Nephron (organoid): ENCODE data around the gene SDS.
A peak's percentile ranks its signal among the peaks of the same experiment; 100 is the strongest.

Experiments
- H3K27ac Mint-ChIP-seq, 3 experiments: 2 replicates each; pipeline ENCODE4 v1.8.0; 2020; ENCODE audit warnings: mixed read lengths in 3 of 3, mild to moderate bottlenecking in 2 of 3, moderate library complexity in 1 of 3
- H3K27me3 Mint-ChIP-seq: 2 replicates; pipeline ENCODE4 v1.8.0; 2021; ENCODE audit warnings: low read depth, mild to moderate bottlenecking, moderate library complexity, mixed read lengths
- H3K36me3 Mint-ChIP-seq: 2 replicates; pipeline ENCODE4 v1.8.0; 2020; ENCODE audit warnings: low read depth, mixed read lengths
- H3K4me1 Mint-ChIP-seq: 2 replicates; pipeline ENCODE4 v1.8.0; 2020; ENCODE audit warnings: mixed read lengths
- H3K4me3 Mint-ChIP-seq, 3 experiments: 2 replicates each; pipeline ENCODE4 v1.8.0; 2020; ENCODE audit warnings: mild to moderate bottlenecking in 3 of 3, mixed read lengths in 3 of 3, moderate library complexity in 2 of 3
- H3K9me3 Mint-ChIP-seq: 2 replicates; pipeline ENCODE4 v1.8.0; 2020; ENCODE audit warnings: mixed read lengths
- CTCF ChIP-seq, 3 experiments: fragments of 200-600 bp; sonication (generic); IDR thresholded peaks; one replicate each; pipeline ENCODE4 v1.5.0; 2021; ENCODE audit warnings: antibody characterized with exemption in 3 of 3; ENCODE audit not compliant: unreplicated experiment in 3 of 3

SDS gene

GRCh38 chr12:113408756-113409298, 5.1 kb upstream of the SDS start:
- H3K9me3 Mint-ChIP-seq = no peaks in the 10 kb centered on the region
- TF ChIP-seq CTCF (IDR thresholded peaks at IDR 0.05; ENCODE audit: unreplicated experiment in 3 of 3) = no peak
- H3K36me3 Mint-ChIP-seq = no peaks in the 10 kb centered on the region
- peaks cover 11% of the 10 kb centered on the region for H3K4me1 Mint-ChIP-seq
- peaks cover 27% of the 10 kb centered on the region for H3K27me3 Mint-ChIP-seq
- H3K4me3 Mint-ChIP-seq = no peak overlapping the region
- H3K27ac Mint-ChIP-seq = no peak overlapping the region

DNA sequence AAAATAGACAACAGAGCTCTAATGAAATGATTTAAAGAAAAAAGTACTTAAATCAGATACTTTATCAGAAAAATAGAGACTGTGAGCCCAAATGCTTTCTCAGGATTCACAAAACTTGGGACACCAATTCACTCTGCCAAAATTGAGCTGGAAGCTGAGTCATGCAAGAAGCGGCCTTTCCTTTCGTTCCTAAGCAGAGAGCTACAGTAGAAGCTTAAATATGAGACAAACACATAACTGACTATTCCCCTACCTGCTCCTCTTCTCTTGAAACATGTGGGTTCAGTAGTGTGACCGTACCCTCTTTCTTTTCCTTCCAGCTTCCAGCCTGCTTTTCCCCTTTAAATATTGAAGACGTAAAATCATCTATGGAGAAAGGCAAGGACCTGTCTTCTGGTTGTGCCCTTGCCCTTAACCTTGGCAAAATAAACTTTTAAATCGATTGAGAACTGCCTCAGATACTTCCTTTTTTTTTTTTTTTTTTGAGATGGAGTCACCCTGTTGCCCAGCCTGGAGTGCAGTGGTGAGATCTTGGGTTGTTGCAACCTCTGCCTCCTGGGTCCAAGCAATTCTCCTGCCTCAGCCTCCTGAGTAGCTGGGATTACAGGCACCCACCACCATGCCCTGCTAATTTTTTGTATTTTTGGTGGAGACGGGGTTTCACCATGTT, 4.4 kb upstream of the SDS start:
- H3K27me3 Mint-ChIP-seq = peaks cover 28% of the 10 kb centered on the region
- H3K36me3 Mint-ChIP-seq = no peaks in the 10 kb centered on the region
- no peak overlapping the region for H3K4me3 Mint-ChIP-seq
- H3K9me3 Mint-ChIP-seq = no peaks in the 10 kb centered on the region
- H3K4me1 Mint-ChIP-seq = peaks cover 12% of the 10 kb centered on the region
- peak overlapping the region in 2 of 3 experiments; percentile 16 to 57 for H3K27ac Mint-ChIP-seq
- no peak for TF ChIP-seq CTCF (IDR thresholded peaks at IDR 0.05; ENCODE audit: unreplicated experiment in 3 of 3)

DNA sequence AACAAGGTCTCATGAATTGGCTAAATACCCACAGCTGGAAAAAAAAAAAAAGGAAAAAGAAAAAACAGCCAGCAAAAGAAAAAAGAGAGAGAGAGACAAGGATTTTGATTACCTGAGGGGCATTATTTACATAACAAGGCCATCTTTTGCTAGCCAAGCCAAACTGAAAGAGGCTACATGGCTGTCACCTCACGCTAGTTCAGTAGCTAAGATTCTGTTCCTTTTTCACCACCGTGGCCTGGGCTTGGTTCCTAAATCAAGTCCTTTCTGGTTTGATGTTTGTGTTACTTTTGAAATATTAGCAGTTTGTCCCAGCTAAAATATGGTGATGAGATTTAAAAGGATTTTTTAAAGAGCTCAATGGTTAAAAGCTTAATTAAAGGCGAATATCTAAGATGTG, 2.0 kb upstream of the SDS start:
- H3K4me3 Mint-ChIP-seq = no peak overlapping the region
- H3K27me3 Mint-ChIP-seq = peaks cover 22% of the 10 kb centered on the region
- H3K9me3 Mint-ChIP-seq = no peaks in the 10 kb centered on the region
- H3K4me1 Mint-ChIP-seq = peaks cover 12% of the 10 kb centered on the region
- TF ChIP-seq CTCF (IDR thresholded peaks at IDR 0.05; ENCODE audit: unreplicated experiment in 3 of 3) = no peak
- no peaks in the 10 kb centered on the region for H3K36me3 Mint-ChIP-seq
- H3K27ac Mint-ChIP-seq = no peak overlapping the region

DNA sequence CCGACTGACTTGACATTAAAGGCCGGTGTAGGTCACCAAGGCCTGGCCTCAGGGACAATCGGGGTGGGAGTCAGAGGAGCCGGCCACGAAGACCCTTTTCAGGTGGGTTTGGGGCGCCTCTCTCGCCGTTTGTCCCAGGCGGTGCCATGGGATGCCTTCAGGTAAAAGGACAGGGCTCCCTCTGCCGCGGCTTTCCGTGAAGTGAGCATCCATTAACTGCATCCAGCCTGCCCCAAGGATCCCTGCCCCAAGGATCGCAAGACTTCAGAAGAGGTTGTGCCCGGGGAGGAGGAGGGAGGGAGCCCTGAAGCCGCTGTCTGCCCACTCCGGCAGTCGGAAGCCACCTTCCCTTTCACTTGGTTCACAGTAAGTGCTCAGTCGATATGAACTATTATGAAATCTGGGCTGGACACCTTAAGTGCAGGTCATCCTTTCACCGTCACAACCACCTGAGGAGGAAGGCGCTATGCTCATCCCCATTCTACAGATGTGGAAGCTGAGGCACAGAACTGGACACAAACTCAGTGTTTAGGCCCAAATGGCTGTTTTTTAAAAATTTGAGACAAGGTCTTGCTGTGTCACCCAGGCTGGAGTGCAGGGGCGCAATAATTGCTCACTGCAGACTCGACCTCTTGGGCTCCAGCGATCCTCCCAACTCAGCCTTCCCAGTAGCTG, 964 bp downstream of the SDS start:
- Mint-ChIP-seq H3K4me3 (no peak overlapping the region), H3K4me1 (peaks cover 7% of the 10 kb centered on the region), H3K9me3 (no peaks in the 10 kb centered on the region), H3K27ac (no peak overlapping the region), H3K27me3 (peaks cover 17% of the 10 kb centered on the region), H3K36me3 (no peaks in the 10 kb centered on the region)
- TF ChIP-seq CTCF (IDR thresholded peaks at IDR 0.05; ENCODE audit: unreplicated experiment in 3 of 3) = no peak

DNA sequence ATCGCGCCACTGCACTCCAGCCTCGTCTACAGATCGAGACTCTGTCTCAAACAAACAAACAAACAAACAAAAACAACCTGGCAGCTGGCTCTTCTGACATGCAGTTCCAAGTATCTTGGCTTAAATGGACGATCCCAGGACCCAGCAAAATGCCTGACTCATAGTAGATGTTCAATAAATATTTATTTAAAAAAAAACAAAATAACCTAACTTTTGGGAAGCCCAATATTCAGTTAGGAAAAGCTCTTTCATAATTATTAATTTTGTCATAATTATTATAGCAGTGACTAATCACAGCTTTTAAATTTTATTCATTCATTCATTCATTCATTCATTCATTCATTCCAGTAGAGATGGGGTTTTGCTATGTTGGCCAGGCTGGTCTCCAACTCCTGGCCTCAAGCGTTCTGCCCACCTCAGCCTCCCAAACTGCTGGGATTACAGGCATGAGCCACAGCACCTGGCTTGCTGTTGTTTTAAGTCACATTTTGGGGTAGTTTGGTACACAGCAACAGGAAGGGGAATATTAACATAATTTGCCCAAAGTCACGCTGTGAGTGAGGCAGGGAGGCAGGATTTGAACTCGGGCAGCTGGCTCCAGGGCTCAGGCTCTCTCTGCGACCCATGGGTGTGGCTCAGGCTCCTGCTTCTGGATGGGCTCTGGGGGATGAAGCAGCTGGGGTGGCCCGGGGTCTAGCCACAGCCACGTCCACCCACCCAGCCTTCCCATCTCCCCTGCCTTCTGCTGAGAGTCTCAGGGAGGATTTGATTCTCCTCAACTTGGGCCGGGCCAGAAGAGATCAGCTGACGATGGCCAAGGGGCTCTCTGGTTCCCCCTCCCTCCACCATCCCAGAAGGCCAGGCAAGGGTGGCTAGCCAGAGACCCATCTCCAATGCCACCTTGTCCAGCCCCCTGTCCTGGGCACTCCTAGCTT, 2.4 kb downstream of the SDS start:
- H3K27ac Mint-ChIP-seq = no peak overlapping the region
- TF ChIP-seq CTCF (IDR thresholded peaks at IDR 0.05; ENCODE audit: unreplicated experiment in 3 of 3) = no peak
- no peak overlapping the region for H3K4me3 Mint-ChIP-seq
- no peaks in the 10 kb centered on the region for H3K9me3 Mint-ChIP-seq
- H3K36me3 Mint-ChIP-seq = no peaks in the 10 kb centered on the region
- H3K27me3 Mint-ChIP-seq = peaks cover 20% of the 10 kb centered on the region
- H3K4me1 Mint-ChIP-seq = peaks cover 7% of the 10 kb centered on the region
